ENCODE data around the gene TBC1D17. TPM values are rescaled to one million over a fixed set of nuclear protein-coding genes. Genes with fewer than 3 reads are reported as not detected.
A peak's percentile ranks its signal among the peaks of the same experiment; 100 is the strongest.
"Not testable (repeated sequence)": the region's sequence is repeated elsewhere in the genome, so short reads cannot be mapped to it uniquely, and the experiment has no call there.

The TBC1D17 gene
- total and polyA plus RNA-seq, 4 donors: 22.7 to 102 (median 46.7) TPM

DNA sequence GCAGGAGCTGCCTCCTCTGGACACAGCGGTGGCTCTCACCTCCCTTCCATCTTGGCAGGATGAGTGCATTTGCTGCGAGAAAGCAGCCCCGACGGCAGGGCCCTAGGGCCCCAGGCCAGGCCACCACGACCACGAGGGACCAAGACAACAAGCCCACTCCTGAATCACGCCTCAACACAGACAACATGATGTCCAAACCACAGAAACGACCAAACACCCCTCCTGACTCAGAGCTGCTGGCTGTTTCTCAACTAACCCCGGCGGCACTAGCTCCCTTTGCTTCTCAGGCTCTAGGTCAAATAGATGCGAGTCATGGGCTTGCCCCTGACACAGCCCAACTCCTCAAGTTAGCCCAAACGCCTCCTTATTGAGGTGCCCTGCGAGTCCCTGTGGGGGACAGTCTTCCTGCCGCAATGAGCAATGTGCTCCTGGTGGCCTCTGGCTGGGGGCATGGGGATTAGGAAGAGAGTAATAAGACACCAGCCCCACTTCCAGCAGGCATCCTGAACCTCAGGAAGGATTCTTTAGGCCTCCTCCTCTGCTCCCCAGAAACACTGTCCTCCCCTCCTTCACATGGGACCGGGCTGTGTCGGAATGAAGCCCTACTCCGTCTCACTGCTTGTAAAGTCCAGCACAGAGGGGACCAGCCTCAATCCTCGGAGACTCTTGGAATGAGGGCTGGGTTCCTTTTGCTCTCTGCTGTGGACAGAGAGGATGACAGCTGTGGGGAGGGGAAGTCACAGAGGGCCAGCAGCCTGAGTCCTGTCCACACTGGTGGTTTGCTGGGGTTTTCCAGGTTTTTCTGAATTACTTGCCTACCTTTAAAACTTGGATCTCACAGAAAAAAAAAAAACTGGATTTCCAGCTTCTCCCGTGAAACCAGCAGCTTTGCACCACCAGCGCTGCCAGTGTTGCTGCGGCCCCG lies 44.6 kb downstream of the TBC1D17 start:
- no peaks in the 10 kb centered on the region for H3K4me1 ChIP-seq (ENCODE audit: control insufficient read depth in 1 of 2, insufficient read depth in 2 of 2, low read length in 2 of 2)
- DNase-seq (peak in 1 of 2 donors; percentile 46), ATAC-seq (ENCODE audit: low FRiP score) (no peak)
- no peaks in the 10 kb centered on the region for H3K9me3 ChIP-seq (ENCODE audit: control insufficient read depth, low read length)
- no peaks in the 10 kb centered on the region for H3K36me3 ChIP-seq (ENCODE audit: control insufficient read depth in 1 of 2, insufficient read depth in 2 of 2, low read length in 1 of 2)
- no peak overlapping the region for H3K27ac ChIP-seq (ENCODE audit: low read depth in 1 of 2, low read length in 2 of 2)
- 86 to 87% methylated on average over 22 of the region's 22 CpGs for WGBS, 2 donors
- intact Hi-C loops (cut with DNase I): no loop called here
- no peak overlapping the region for H3K4me3 ChIP-seq (ENCODE audit: low read length in 2 of 2)
- no peaks in the 10 kb centered on the region for H3K27me3 ChIP-seq (ENCODE audit: control insufficient read depth in 1 of 2, insufficient read depth in 2 of 2, low read length in 1 of 2)

GRCh38 chr19:49923055-49924003 lies 45.8 kb downstream of the TBC1D17 start:
- no peaks in the 10 kb centered on the region for H3K36me3 ChIP-seq (ENCODE audit: control insufficient read depth in 1 of 2, insufficient read depth in 2 of 2, low read length in 1 of 2)
- intact Hi-C loops (cut with DNase I): no loop called here
- no peaks in the 10 kb centered on the region for H3K9me3 ChIP-seq (ENCODE audit: control insufficient read depth, low read length)
- ATAC-seq (ENCODE audit: low FRiP score): peak; percentile 19
- H3K4me1 ChIP-seq (ENCODE audit: control insufficient read depth in 1 of 2, insufficient read depth in 2 of 2, low read length in 2 of 2): no peaks in the 10 kb centered on the region
- DNase-seq: peak in 1 of 2 donors; percentile 80
- no peaks in the 10 kb centered on the region for H3K27me3 ChIP-seq (ENCODE audit: control insufficient read depth in 1 of 2, insufficient read depth in 2 of 2, low read length in 1 of 2)
- H3K4me3 ChIP-seq (ENCODE audit: low read length in 2 of 2): no peak overlapping the region
- no peak overlapping the region for H3K27ac ChIP-seq (ENCODE audit: low read depth in 1 of 2, low read length in 2 of 2)
- 88 to 89% methylated on average over 30 to 31 of the region's 31 CpGs for whole genome bisulfite sequencing, 2 donors

GRCh38 chr19:49924004-49924880 lies 46.7 kb downstream of the TBC1D17 start:
- peak in 1 of 2 donors; percentile 38 for DNase-seq
- no peak for ATAC-seq (ENCODE audit: low FRiP score)
- H3K4me1 ChIP-seq (ENCODE audit: control insufficient read depth in 1 of 2, insufficient read depth in 2 of 2, low read length in 2 of 2): no peaks in the 10 kb centered on the region
- H3K9me3 ChIP-seq (ENCODE audit: control insufficient read depth, low read length): no peaks in the 10 kb centered on the region
- intact Hi-C loops (cut with DNase I): no loop called here
- no peak overlapping the region for H3K4me3 ChIP-seq (ENCODE audit: low read length in 2 of 2)
- H3K27me3 ChIP-seq (ENCODE audit: control insufficient read depth in 1 of 2, insufficient read depth in 2 of 2, low read length in 1 of 2): no peaks in the 10 kb centered on the region
- no peaks in the 10 kb centered on the region for H3K36me3 ChIP-seq (ENCODE audit: control insufficient read depth in 1 of 2, insufficient read depth in 2 of 2, low read length in 1 of 2)
- 70 to 71% methylated on average over 25 of the region's 25 CpGs for WGBS, 2 donors
- no peak overlapping the region for H3K27ac ChIP-seq (ENCODE audit: low read depth in 1 of 2, low read length in 2 of 2)

GRCh38 chr19:49924881-49925210 lies 47.3 kb downstream of the TBC1D17 start:
- not testable (repeated sequence) for DNase-seq; ATAC-seq (ENCODE audit: low FRiP score); H3K27ac ChIP-seq (ENCODE audit: low read depth in 1 of 2, low read length in 2 of 2); H3K9me3 ChIP-seq (ENCODE audit: control insufficient read depth, low read length); H3K27me3 ChIP-seq (ENCODE audit: control insufficient read depth in 1 of 2, insufficient read depth in 2 of 2, low read length in 1 of 2); H3K4me3 ChIP-seq (ENCODE audit: low read length in 2 of 2); H3K4me1 ChIP-seq (ENCODE audit: control insufficient read depth in 1 of 2, insufficient read depth in 2 of 2, low read length in 2 of 2); H3K36me3 ChIP-seq (ENCODE audit: control insufficient read depth in 1 of 2, insufficient read depth in 2 of 2, low read length in 1 of 2)
- WGBS, 2 donors: 89 to 90% methylated on average over 13 of the region's 13 CpGs
- intact Hi-C loops (cut with DNase I): loop anchor here in 1 of 2 donors (5.0 kb wide), 1 partner anchor 43 kb away; no protein-coding TSS in a partner anchor

DNA sequence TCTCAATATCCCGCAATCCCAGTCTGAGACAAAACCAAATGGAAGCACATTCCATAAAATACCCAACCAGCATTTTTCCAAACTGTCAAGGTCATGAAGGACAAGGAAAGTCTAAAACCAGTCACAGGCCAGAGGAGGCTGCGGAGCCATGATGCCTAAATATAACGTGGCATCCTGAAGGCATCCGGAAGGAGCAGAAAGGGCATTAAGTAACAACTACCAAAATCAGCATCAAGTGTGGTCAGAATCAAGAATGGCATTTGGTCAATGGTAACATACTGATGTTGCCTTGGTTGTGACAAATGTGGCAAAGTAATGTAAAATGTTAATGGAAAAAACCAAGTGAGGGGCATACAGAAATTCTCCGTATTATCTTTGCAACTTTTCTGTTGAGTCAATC lies 48.0 kb downstream of the TBC1D17 start:
- ATAC-seq (ENCODE audit: low FRiP score) (no peak), DNase-seq (no peak)
- WGBS, 2 donors: 93 to 95% methylated on average over 5 of the region's 5 CpGs
- Histone ChIP-seq H3K9me3 (ENCODE audit: control insufficient read depth, low read length) (no peaks in the 10 kb centered on the region), H3K27me3 (ENCODE audit: control insufficient read depth in 1 of 2, insufficient read depth in 2 of 2, low read length in 1 of 2) (no peaks in the 10 kb centered on the region), H3K36me3 (ENCODE audit: control insufficient read depth in 1 of 2, insufficient read depth in 2 of 2, low read length in 1 of 2) (no peaks in the 10 kb centered on the region), H3K27ac (ENCODE audit: low read depth in 1 of 2, low read length in 2 of 2) (no peak overlapping the region), H3K4me1 (ENCODE audit: control insufficient read depth in 1 of 2, insufficient read depth in 2 of 2, low read length in 2 of 2) (no peaks in the 10 kb centered on the region), H3K4me3 (ENCODE audit: low read length in 2 of 2) (no peak overlapping the region)
- intact Hi-C loops (cut with DNase I): loop anchor here in 1 of 2 donors (5.0 kb wide), 1 partner anchor 43 kb away; no protein-coding TSS in a partner anchor

GRCh38 chr19:49926515-49926914 lies 49.0 kb downstream of the TBC1D17 start:
- H3K27ac ChIP-seq (ENCODE audit: low read depth in 1 of 2, low read length in 2 of 2): no peak overlapping the region
- H3K4me1 ChIP-seq (ENCODE audit: control insufficient read depth in 1 of 2, insufficient read depth in 2 of 2, low read length in 2 of 2): no peaks in the 10 kb centered on the region
- no peaks in the 10 kb centered on the region for H3K27me3 ChIP-seq (ENCODE audit: control insufficient read depth in 1 of 2, insufficient read depth in 2 of 2, low read length in 1 of 2)
- 92 to 96% methylated on average over 10 of the region's 10 CpGs for WGBS, 2 donors
- no peaks in the 10 kb centered on the region for H3K9me3 ChIP-seq (ENCODE audit: control insufficient read depth, low read length)
- intact Hi-C loops (cut with DNase I): loop anchor here in 1 of 2 donors (5.0 kb wide), 1 partner anchor 44 kb away; no protein-coding TSS in a partner anchor
- DNase-seq (no peak), ATAC-seq (ENCODE audit: low FRiP score) (no peak)
- H3K4me3 ChIP-seq (ENCODE audit: low read length in 2 of 2): no peak overlapping the region
- H3K36me3 ChIP-seq (ENCODE audit: control insufficient read depth in 1 of 2, insufficient read depth in 2 of 2, low read length in 1 of 2): no peaks in the 10 kb centered on the region

DNA sequence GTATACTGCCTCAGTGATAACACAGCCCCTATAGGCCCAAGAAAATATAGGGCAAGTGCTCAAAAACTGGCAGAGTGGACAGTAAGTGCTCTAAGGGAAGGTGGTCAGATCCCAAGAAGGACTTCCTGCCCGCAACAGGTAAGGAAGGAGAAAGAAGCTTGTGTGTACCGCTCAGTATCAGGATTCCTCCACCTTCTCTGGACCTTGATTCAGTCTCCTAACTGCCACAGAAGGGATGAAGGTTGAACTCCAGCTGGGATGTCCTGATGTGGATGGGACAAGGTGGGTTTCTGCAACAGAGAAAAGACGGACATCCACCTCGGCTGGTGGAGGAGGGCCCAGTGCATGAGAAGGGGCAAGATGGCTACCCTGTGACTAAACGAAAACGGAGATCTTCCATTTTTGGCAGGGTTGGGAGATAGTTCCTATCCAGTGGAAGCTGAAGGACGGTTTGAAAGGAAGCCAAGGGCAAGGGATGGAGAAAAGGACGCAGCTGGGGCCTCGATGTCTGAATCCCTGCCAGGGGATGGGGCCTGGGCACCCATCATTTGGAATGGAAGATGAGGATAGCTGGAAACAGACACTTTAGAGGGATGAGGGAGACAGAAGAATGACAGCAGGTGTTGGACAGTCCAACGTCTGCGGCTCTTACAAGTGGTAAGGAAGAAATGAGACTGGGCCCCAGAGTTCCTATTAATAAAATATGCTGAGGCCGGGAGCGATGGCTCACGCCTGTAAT lies 50.2 kb downstream of the TBC1D17 start:
- Histone ChIP-seq H3K36me3 (ENCODE audit: control insufficient read depth in 1 of 2, insufficient read depth in 2 of 2, low read length in 1 of 2) (no peaks in the 10 kb centered on the region), H3K9me3 (ENCODE audit: control insufficient read depth, low read length) (no peaks in the 10 kb centered on the region), H3K4me3 (ENCODE audit: low read length in 2 of 2) (no peak overlapping the region), H3K27ac (ENCODE audit: low read depth in 1 of 2, low read length in 2 of 2) (no peak overlapping the region), H3K27me3 (ENCODE audit: control insufficient read depth in 1 of 2, insufficient read depth in 2 of 2, low read length in 1 of 2) (no peaks in the 10 kb centered on the region), H3K4me1 (ENCODE audit: control insufficient read depth in 1 of 2, insufficient read depth in 2 of 2, low read length in 2 of 2) (no peaks in the 10 kb centered on the region)
- 85 to 91% methylated on average over 14 of the region's 14 CpGs for WGBS, 2 donors
- peak in 1 of 2 donors; percentile 24 for DNase-seq
- no peak for ATAC-seq (ENCODE audit: low FRiP score)
- intact Hi-C loops (cut with DNase I): loop anchor here in 1 of 2 donors (5.0 kb wide), 1 partner anchor 45 kb away; no protein-coding TSS in a partner anchor
